ENCODE measurements around the gene MOK.
A peak's percentile ranks its signal among the peaks of the same experiment; 100 is the strongest.

MOK gene

GRCh38 chr14:102201776-102202175 lies 103.2 kb downstream of the MOK start:
- DNase-seq: no peak

GRCh38 chr14:102201353-102201738 lies 103.6 kb downstream of the MOK start:
- DNase-seq: no peak

GRCh38 chr14:102200690-102201352 lies 104.1 kb downstream of the MOK start:
- DNase-seq: no peak

GRCh38 chr14:102197317-102197853 lies 107.6 kb downstream of the MOK start:
- no peak for DNase-seq

- DNase-seq: no peak
Measured at GRCh38 chr14:102196902-102197230, 108.1 kb downstream of the MOK start.

- DNase-seq: no peak
Measured at GRCh38 chr14:102196039-102196901, 108.7 kb downstream of the MOK start.

GRCh38 chr14:102195446-102195845 lies 109.5 kb downstream of the MOK start:
- DNase-seq: no peak

GRCh38 chr14:102194856-102195255 lies 110.1 kb downstream of the MOK start:
- no peak for DNase-seq

GRCh38 chr14:102192840-102193502 lies 112.0 kb downstream of the MOK start:
- no peak for DNase-seq

GRCh38 chr14:102189874-102190273 lies 115.1 kb downstream of the MOK start:
- DNase-seq: no peak

GRCh38 chr14:102188187-102188586 lies 116.8 kb downstream of the MOK start:
- no peak for DNase-seq

- DNase-seq: no peak
Measured at GRCh38 chr14:102187568-102188001, 117.4 kb downstream of the MOK start.

GRCh38 chr14:102187044-102187443 lies 117.9 kb downstream of the MOK start:
- DNase-seq: no peak

- peak; percentile 61 for DNase-seq
Measured at GRCh38 chr14:102185360-102185759, 119.6 kb downstream of the MOK start.

- no peak for DNase-seq
Measured at GRCh38 chr14:102184316-102185035, 120.5 kb downstream of the MOK start.

GRCh38 chr14:102183886-102184285 lies 121.1 kb downstream of the MOK start:
- DNase-seq: no peak

GRCh38 chr14:102182936-102183619 lies 121.9 kb downstream of the MOK start:
- no peak for DNase-seq

GRCh38 chr14:102182190-102182589 lies 122.8 kb downstream of the MOK start:
- no peak for DNase-seq

GRCh38 chr14:102181187-102181586 lies 123.8 kb downstream of the MOK start:
- no peak for DNase-seq

- no peak for DNase-seq
Measured at GRCh38 chr14:102180248-102180998, 124.5 kb downstream of the MOK start.
